Liver (tissue), 9 donors: ENCODE measurements around the gene SLC35G4. TPM values are rescaled to one million over a fixed set of nuclear protein-coding genes. Genes with fewer than 3 reads are reported as not detected.
"Not testable (repeated sequence)": the region's sequence is repeated elsewhere in the genome, so short reads cannot be mapped to it uniquely, and the experiment has no call there.

Source experiments
- DNase-seq: peaks from one replicate; pipeline ENCODE4 v3.0.0-alpha.2; 2017; ENCODE audit warnings: low spot score
- H3K27ac ChIP-seq, 2 donors: one replicate each; pipeline ENCODE4 v1.7.0; 2013; ENCODE audit warnings: inconsistent platforms in 2 of 2, low read length in 2 of 2, control low read depth in 1 of 2, low read depth in 1 of 2, mild to moderate bottlenecking in 1 of 2
- H3K27me3 ChIP-seq, 4 donors: one replicate each; pipeline versions ENCODE4 v1.6.1 to v1.7.0; 2013; ENCODE audit warnings: low read length in 3 of 4, inconsistent platforms in 1 of 4, mild to moderate bottlenecking in 1 of 4, moderate library complexity in 1 of 4; ENCODE audit not compliant: control insufficient read depth in 4 of 4, insufficient read depth in 4 of 4
- H3K36me3 ChIP-seq, 4 donors: one replicate each; pipeline versions ENCODE4 v1.6.1 to v1.7.0; 2013; ENCODE audit warnings: low read length in 3 of 4, mild to moderate bottlenecking in 3 of 4, low read depth in 1 of 4, moderate library complexity in 1 of 4; ENCODE audit not compliant: control insufficient read depth in 4 of 4, insufficient read depth in 3 of 4
- H3K4me1 ChIP-seq, 4 donors: one replicate each; pipeline versions ENCODE4 v1.6.1 to v1.7.0; 2013; ENCODE audit warnings: low read length in 3 of 4, mild to moderate bottlenecking in 3 of 4, moderate library complexity in 1 of 4; ENCODE audit not compliant: control insufficient read depth in 4 of 4, insufficient read depth in 4 of 4
- H3K4me3 ChIP-seq, 3 donors: one replicate each; pipeline versions ENCODE4 v1.6.1 to v1.7.0; 2013; ENCODE audit warnings: low read length in 3 of 3, control low read depth in 1 of 3, low read depth in 1 of 3, mild to moderate bottlenecking in 1 of 3
- H3K9ac ChIP-seq, 2 donors: one replicate each; pipeline ENCODE4 v1.7.0; 2013; ENCODE audit warnings: low read length in 2 of 2, mild to moderate bottlenecking in 2 of 2, moderate library complexity in 2 of 2, control low read depth in 1 of 2, low read depth in 1 of 2
- H3K9me3 ChIP-seq, 4 donors: one replicate each; pipeline versions ENCODE4 v1.6.1 to v1.7.0; 2013; ENCODE audit warnings: low read length in 3 of 4; ENCODE audit not compliant: control insufficient read depth in 4 of 4
- EGR1 ChIP-seq, 2 donors: IDR thresholded peaks; 2 replicates each; pipeline ENCODE4 v1.6.1; 2016 to 2018; ENCODE audit warnings: antibody characterized with exemption in 2 of 2, low read depth in 2 of 2
- FOXA1 ChIP-seq: IDR thresholded peaks from 2 replicates; pipeline ENCODE4 v1.6.1; 2016; ENCODE audit warnings: antibody characterized with exemption
- FOXA2 ChIP-seq: IDR thresholded peaks from 2 replicates; pipeline ENCODE4 v1.6.1; 2016; ENCODE audit warnings: antibody characterized with exemption
- GABPA ChIP-seq, 2 donors: IDR thresholded peaks in 1 of 2; conservative IDR thresholded peaks in 1 of 2; 2 replicates each; pipeline ENCODE4 v1.6.1; 2016; ENCODE audit warnings: antibody characterized with exemption in 2 of 2, mild to moderate bottlenecking in 1 of 2, moderate library complexity in 1 of 2
- HNF4A ChIP-seq, 2 donors: conservative IDR thresholded peaks; 2 replicates each; pipeline ENCODE4 v1.6.1; 2016; ENCODE audit warnings: antibody characterized with exemption in 2 of 2, mild to moderate bottlenecking in 2 of 2
- HNF4G ChIP-seq: IDR thresholded peaks from 2 replicates; pipeline ENCODE4 v1.6.1; 2016; ENCODE audit warnings: antibody characterized with exemption
- JUND ChIP-seq, 2 donors: IDR thresholded peaks; 2 replicates each; pipeline ENCODE4 v1.6.1; 2016; ENCODE audit warnings: antibody characterized with exemption in 2 of 2
- NR2F2 ChIP-seq: IDR thresholded peaks from 2 replicates; pipeline ENCODE4 v1.6.1; 2016; ENCODE audit warnings: antibody characterized with exemption
- RAD21 ChIP-seq, 2 donors: IDR thresholded peaks; 2 replicates each; pipeline ENCODE4 v1.6.1; 2016; ENCODE audit warnings: antibody characterized with exemption in 2 of 2, mild to moderate bottlenecking in 2 of 2
- RXRA ChIP-seq, 2 donors: IDR thresholded peaks; 2 replicates each; pipeline ENCODE4 v1.6.1; 2017 to 2018; ENCODE audit warnings: antibody characterized with exemption in 2 of 2, mild to moderate bottlenecking in 1 of 2
- SP1 ChIP-seq: IDR thresholded peaks from 2 replicates; pipeline ENCODE4 v1.6.1; 2018; ENCODE audit warnings: antibody characterized with exemption, mild to moderate bottlenecking
- TAF1 ChIP-seq: conservative IDR thresholded peaks from 2 replicates; pipeline ENCODE4 v1.6.1; 2016; ENCODE audit warnings: antibody characterized with exemption, mild to moderate bottlenecking
- YY1 ChIP-seq: IDR thresholded peaks from 2 replicates; pipeline ENCODE4 v1.6.1; 2016; ENCODE audit warnings: antibody characterized with exemption, mild to moderate bottlenecking
- WGBS: extraction: QIAGEN DNeasy Blood & Tissue Kit; methylation state at CpG from one replicate; pipeline ENCODE4 v1.1.7; 2013; 5-methylcytosine and 5-hydroxymethylcytosine counted together
- polyA plus RNA-seq, 2 donors: library from polyadenylated mRNA; stranded (reverse) in 1 of 2; unstranded in 1 of 2; fragments of 200-250 nt in 1 of 2; fragments of >200 nt in 1 of 2; fragmentation: Nextera tagmentation in 1 of 2; extraction: Ambion mirVana in 1 of 2; gene quantifications; one replicate each; pipeline versions ENCODE4 v1.2.1 to v1.2.3, GENCODE V29; 2013 to 2015
- total RNA-seq, 2 donors: library from RNA; depleted of rRNA; stranded (reverse); fragments of >200 nt; gene quantifications; one replicate each; pipeline ENCODE4 v1.2.3, GENCODE V29; 2014
- TF ChIP-seq, protein P1 (sequence below): fragments of 150-350 bp; IDR thresholded peaks from 2 replicates; pipeline ENCODE4 v1.5.1; 2017; ENCODE audit warnings: improper control_type of control experiment, low read depth, low read length; ENCODE audit not compliant: missing input control
- TF ChIP-seq, protein P2 (sequence below): IDR thresholded peaks from 2 replicates; pipeline ENCODE4 v1.6.1; 2016; ENCODE audit warnings: antibody characterized with exemption
- TF ChIP-seq, protein P3 (sequence below): IDR thresholded peaks from 2 replicates; pipeline ENCODE4 v1.6.1; 2016; ENCODE audit warnings: antibody characterized with exemption, mild to moderate bottlenecking
- TF ChIP-seq, protein P4 (sequence below): IDR thresholded peaks from 2 replicates; pipeline ENCODE4 v1.6.1; 2016; ENCODE audit warnings: antibody characterized with exemption
- TF ChIP-seq, protein P5 (sequence below): IDR thresholded peaks from 2 replicates; pipeline ENCODE4 v1.6.1; 2016; ENCODE audit warnings: antibody characterized with exemption
- donor health status: healthy.
- donor health status: healthy.
- donor health status: healthy.
- donor health status: healthy.
- donor health status: healthy.

Gene SLC35G4
- total and polyA plus RNA-seq, 4 donors = not detected

DNA sequence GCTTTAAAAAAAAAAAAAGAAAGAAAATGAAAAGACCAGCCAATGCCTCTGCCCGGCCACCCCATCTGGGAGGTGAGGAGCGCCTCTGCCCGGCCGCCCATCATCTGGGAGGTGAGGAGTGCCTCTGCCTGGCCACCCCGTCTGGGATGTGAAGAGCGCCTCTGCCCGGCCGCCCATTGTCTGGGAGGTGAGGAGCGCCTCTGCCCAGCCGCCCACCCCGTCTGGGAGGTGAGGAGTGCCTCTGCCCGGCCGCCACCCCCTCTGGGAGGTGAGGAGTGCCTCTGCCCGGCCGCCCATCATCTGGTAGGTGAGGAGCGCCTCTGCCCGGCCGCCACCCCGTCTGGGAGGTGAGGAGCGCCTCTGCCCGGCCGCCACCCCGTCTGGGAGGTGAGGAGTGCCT, 37.9 kb downstream of the SLC35G4 start:
- not testable (repeated sequence) for H3K4me1 ChIP-seq, H3K4me3 ChIP-seq, H3K27ac ChIP-seq, DNase-seq, H3K9me3 ChIP-seq, H3K27me3 ChIP-seq, H3K36me3 ChIP-seq, H3K9ac ChIP-seq
- WGBS = 91% methylated on average over 23 of the region's 23 CpGs

DNA sequence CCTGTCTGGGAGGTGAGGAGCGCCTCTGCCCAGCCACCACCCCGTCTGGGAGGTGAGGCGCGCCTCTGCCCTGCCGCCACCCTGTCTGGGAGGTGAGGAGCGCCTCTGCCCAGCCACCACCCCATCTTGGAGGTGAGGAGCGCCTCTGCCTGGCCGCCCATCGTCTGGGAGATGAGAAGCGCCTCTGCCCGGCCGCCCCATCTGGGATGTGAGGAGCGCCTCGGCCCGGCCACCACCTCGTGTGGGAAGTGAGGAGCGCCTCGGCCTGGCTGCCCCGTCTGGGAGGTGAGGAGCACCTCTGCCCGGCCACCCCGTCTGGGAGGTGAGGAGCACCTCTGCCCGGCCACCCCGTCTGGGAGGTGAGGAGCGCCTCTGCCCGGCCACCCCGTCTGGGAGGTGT, 38.4 kb downstream of the SLC35G4 start:
- not testable (repeated sequence) for H3K9me3 ChIP-seq, DNase-seq, H3K27ac ChIP-seq, H3K4me1 ChIP-seq, H3K36me3 ChIP-seq, H3K9ac ChIP-seq, H3K4me3 ChIP-seq, H3K27me3 ChIP-seq
- 96% methylated on average over 26 of the region's 26 CpGs for WGBS

DNA sequence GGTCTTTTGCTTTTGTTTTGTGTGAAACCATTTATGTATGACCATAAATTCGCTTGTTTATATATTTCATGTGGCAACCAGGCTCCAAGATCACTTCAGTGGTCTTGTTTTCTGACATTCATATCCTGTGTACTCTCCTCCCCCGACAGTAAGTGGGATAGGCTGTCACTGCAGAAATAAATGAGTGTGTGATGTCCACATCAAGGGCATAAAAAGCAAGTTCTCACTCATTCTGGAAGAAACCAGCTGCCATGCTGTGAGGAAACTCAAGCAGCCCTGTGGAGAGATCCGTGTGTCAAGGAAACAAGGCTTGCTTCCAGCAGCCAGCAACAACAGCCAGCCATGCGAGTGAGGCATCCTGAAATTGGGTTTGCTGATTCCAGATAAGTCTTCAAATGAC, 40.4 kb downstream of the SLC35G4 start:
- no peak overlapping the region for H3K4me3 ChIP-seq
- TF ChIP-seq FOXA2 (no peak), YY1 (no peak), RXRA (IDR thresholded peaks at IDR 0.05) (no peak), NR2F2 (no peak), HNF4A (conservative IDR thresholded peaks at IDR 0.05) (no peak), GABPA (IDR thresholded peaks at IDR 0.05 in 1 of 2, conservative IDR thresholded peaks at IDR 0.05 in 1 of 2) (no peak), FOXA1 (no peak), SP1 (no peak), EGR1 (IDR thresholded peaks at IDR 0.05; ENCODE audit: low read depth in 2 of 2) (no peak), TAF1 (no peak), JUND (IDR thresholded peaks at IDR 0.05) (no peak), RAD21 (IDR thresholded peaks at IDR 0.05) (no peak), HNF4G (no peak)
- TF ChIP-seq, protein P1, sequence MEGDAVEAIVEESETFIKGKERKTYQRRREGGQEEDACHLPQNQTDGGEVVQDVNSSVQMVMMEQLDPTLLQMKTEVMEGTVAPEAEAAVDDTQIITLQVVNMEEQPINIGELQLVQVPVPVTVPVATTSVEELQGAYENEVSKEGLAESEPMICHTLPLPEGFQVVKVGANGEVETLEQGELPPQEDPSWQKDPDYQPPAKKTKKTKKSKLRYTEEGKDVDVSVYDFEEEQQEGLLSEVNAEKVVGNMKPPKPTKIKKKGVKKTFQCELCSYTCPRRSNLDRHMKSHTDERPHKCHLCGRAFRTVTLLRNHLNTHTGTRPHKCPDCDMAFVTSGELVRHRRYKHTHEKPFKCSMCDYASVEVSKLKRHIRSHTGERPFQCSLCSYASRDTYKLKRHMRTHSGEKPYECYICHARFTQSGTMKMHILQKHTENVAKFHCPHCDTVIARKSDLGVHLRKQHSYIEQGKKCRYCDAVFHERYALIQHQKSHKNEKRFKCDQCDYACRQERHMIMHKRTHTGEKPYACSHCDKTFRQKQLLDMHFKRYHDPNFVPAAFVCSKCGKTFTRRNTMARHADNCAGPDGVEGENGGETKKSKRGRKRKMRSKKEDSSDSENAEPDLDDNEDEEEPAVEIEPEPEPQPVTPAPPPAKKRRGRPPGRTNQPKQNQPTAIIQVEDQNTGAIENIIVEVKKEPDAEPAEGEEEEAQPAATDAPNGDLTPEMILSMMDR = no peak
- TF ChIP-seq, protein P2, sequence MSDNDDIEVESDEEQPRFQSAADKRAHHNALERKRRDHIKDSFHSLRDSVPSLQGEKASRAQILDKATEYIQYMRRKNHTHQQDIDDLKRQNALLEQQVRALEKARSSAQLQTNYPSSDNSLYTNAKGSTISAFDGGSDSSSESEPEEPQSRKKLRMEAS = no peak
- TF ChIP-seq, protein P3, sequence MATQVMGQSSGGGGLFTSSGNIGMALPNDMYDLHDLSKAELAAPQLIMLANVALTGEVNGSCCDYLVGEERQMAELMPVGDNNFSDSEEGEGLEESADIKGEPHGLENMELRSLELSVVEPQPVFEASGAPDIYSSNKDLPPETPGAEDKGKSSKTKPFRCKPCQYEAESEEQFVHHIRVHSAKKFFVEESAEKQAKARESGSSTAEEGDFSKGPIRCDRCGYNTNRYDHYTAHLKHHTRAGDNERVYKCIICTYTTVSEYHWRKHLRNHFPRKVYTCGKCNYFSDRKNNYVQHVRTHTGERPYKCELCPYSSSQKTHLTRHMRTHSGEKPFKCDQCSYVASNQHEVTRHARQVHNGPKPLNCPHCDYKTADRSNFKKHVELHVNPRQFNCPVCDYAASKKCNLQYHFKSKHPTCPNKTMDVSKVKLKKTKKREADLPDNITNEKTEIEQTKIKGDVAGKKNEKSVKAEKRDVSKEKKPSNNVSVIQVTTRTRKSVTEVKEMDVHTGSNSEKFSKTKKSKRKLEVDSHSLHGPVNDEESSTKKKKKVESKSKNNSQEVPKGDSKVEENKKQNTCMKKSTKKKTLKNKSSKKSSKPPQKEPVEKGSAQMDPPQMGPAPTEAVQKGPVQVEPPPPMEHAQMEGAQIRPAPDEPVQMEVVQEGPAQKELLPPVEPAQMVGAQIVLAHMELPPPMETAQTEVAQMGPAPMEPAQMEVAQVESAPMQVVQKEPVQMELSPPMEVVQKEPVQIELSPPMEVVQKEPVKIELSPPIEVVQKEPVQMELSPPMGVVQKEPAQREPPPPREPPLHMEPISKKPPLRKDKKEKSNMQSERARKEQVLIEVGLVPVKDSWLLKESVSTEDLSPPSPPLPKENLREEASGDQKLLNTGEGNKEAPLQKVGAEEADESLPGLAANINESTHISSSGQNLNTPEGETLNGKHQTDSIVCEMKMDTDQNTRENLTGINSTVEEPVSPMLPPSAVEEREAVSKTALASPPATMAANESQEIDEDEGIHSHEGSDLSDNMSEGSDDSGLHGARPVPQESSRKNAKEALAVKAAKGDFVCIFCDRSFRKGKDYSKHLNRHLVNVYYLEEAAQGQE = no peak
- TF ChIP-seq, protein P4, sequence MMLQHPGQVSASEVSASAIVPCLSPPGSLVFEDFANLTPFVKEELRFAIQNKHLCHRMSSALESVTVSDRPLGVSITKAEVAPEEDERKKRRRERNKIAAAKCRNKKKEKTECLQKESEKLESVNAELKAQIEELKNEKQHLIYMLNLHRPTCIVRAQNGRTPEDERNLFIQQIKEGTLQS = no peak
- TF ChIP-seq, protein P5, sequence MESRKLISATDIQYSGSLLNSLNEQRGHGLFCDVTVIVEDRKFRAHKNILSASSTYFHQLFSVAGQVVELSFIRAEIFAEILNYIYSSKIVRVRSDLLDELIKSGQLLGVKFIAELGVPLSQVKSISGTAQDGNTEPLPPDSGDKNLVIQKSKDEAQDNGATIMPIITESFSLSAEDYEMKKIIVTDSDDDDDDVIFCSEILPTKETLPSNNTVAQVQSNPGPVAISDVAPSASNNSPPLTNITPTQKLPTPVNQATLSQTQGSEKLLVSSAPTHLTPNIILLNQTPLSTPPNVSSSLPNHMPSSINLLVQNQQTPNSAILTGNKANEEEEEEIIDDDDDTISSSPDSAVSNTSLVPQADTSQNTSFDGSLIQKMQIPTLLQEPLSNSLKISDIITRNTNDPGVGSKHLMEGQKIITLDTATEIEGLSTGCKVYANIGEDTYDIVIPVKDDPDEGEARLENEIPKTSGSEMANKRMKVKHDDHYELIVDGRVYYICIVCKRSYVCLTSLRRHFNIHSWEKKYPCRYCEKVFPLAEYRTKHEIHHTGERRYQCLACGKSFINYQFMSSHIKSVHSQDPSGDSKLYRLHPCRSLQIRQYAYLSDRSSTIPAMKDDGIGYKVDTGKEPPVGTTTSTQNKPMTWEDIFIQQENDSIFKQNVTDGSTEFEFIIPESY = no peak
- peaks cover 0 to 3% (median 0%) of the 10 kb centered on the region in 4 donors for H3K36me3 ChIP-seq
- no peak overlapping the region for H3K27ac ChIP-seq
- no peaks in the 10 kb centered on the region for H3K4me1 ChIP-seq
- H3K27me3 ChIP-seq = peaks cover 0 to 9% (median 0%) of the 10 kb centered on the region in 4 donors
- H3K9ac ChIP-seq = no peak overlapping the region
- DNase-seq = peak; percentile 21
- 70% methylated on average over 4 of the region's 4 CpGs for WGBS
- H3K9me3 ChIP-seq = peaks cover 0 to 8% (median 4%) of the 10 kb centered on the region in 4 donors
